Measurements from ENCODE around the gene ZNF385B. TPM values are rescaled to one million over a fixed set of nuclear protein-coding genes. Genes with fewer than 3 reads are reported as not detected.

ZNF385B gene
- total RNA-seq, 2 donors from 2014 or later: under 0.01 TPM; not detected in 1

GRCh38 chr2:179793238-179793637, 68.2 kb downstream of the ZNF385B start:
- no peak for DNase-seq
- Histone ChIP-seq H3K27me3 (no peaks in the 10 kb centered on the region), H3K4me3 (no peak overlapping the region), H3K27ac (no peak overlapping the region), H3K9me3 (no peaks in the 10 kb centered on the region), H3K4me1 (no peaks in the 10 kb centered on the region), H3K36me3 (replicated peaks in 1 of 2; ENCODE audit: insufficient read depth in 1 of 2, low read depth in 2 of 2) (no peaks in the 10 kb centered on the region)
- no peak for TF ChIP-seq POLR2A (IDR thresholded peaks at IDR 0.05)
- no peak for TF ChIP-seq CTCF (IDR thresholded peaks at IDR 0.05)
- no peak for ATAC-seq
- intact Hi-C loops (cut with DNase I): no loop called here
- 73 to 90% methylated on average over 2 of the region's 2 CpGs for WGBS, 2 donors

- ATAC-seq: no peak
- TF ChIP-seq CTCF (IDR thresholded peaks at IDR 0.05) (no peak), POLR2A (IDR thresholded peaks at IDR 0.05) (no peak)
- Histone ChIP-seq H3K36me3 (replicated peaks in 1 of 2; ENCODE audit: insufficient read depth in 1 of 2, low read depth in 2 of 2) (no peaks in the 10 kb centered on the region), H3K4me3 (no peak overlapping the region), H3K4me1 (no peaks in the 10 kb centered on the region), H3K27ac (no peak overlapping the region), H3K27me3 (no peaks in the 10 kb centered on the region), H3K9me3 (no peaks in the 10 kb centered on the region)
- intact Hi-C loops (cut with DNase I): no loop called here
- WGBS, 2 donors: 72 to 73% methylated on average over 3 of the region's 3 CpGs
- no peak for DNase-seq
These were observed 70.9 kb downstream of the ZNF385B start for GRCh38 chr2:179790235-179791217.

- no peak for TF ChIP-seq CTCF (IDR thresholded peaks at IDR 0.05)
- TF ChIP-seq POLR2A (IDR thresholded peaks at IDR 0.05): no peak
- Histone ChIP-seq H3K4me1 (no peaks in the 10 kb centered on the region), H3K4me3 (no peak overlapping the region), H3K27me3 (no peaks in the 10 kb centered on the region), H3K9me3 (no peaks in the 10 kb centered on the region), H3K27ac (no peak overlapping the region), H3K36me3 (replicated peaks in 1 of 2; ENCODE audit: insufficient read depth in 1 of 2, low read depth in 2 of 2) (no peaks in the 10 kb centered on the region)
- no peak for DNase-seq
- WGBS, 2 donors: 77 to 80% methylated on average over 3 of the region's 3 CpGs
- intact Hi-C loops (cut with DNase I): no loop called here
- no peak for ATAC-seq
These were observed 73.3 kb downstream of the ZNF385B start for GRCh38 chr2:179788104-179788503.

- DNase-seq: no peak
- Histone ChIP-seq H3K27me3 (no peaks in the 10 kb centered on the region), H3K9me3 (no peaks in the 10 kb centered on the region), H3K27ac (no peak overlapping the region), H3K4me1 (no peaks in the 10 kb centered on the region), H3K36me3 (replicated peaks in 1 of 2; ENCODE audit: insufficient read depth in 1 of 2, low read depth in 2 of 2) (no peaks in the 10 kb centered on the region), H3K4me3 (no peak overlapping the region)
- 18 to 39% methylated on average over 2 of the region's 2 CpGs for WGBS, 2 donors
- intact Hi-C loops (cut with DNase I): no loop called here
- TF ChIP-seq POLR2A (IDR thresholded peaks at IDR 0.05): no peak
- no peak for TF ChIP-seq CTCF (IDR thresholded peaks at IDR 0.05)
- ATAC-seq: no peak
These were observed 73.8 kb downstream of the ZNF385B start for GRCh38 chr2:179787601-179788000.

Measured in body of pancreas (tissue), 4 donors.